HG03060 (cell line): ENCODE data around the gene PDGFRB.

Source experiments
- ATAC-seq: cut with Tn5 transposase; IDR thresholded peaks from one replicate; pipeline ENCODE4 v1.9.1; 2021; ENCODE audit warnings: low read depth, moderate number of reproducible peaks; ENCODE audit not compliant: unreplicated experiment

PDGFRB gene

DNA sequence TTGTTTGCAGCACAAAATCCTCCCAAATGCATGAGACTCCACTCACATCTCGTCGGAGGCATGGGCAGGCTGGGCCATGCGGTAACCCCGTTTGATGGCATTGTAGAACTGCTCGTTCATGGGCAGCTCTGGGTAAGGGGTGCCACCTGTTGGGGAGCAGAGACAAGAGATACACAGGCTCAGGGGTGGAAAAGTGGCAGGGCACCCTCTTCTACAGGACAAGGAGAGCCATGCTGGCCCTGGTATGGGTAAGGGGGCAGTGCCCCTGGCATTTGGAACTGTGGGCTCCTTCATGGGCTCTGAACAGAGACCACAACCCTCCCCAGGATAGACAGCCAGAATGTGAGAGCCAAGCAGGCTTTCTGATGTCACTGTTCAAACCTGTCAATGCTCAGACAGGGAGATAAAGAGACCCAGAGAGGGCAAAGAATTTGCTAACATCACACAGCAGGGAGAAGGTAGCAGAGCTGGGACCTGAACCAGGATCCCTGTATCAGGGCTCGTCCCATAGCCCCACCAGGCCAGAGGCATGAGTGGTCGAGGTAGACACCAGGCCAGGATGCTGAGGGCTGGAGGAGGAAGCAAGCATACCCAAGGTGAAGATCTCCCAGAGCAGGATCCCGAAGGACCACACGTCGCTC, 36.1 kb downstream of the PDGFRB start:
- no peak for ATAC-seq

GRCh38 chr5:150118561-150119229, 37.0 kb downstream of the PDGFRB start:
- ATAC-seq, result no peak

DNA sequence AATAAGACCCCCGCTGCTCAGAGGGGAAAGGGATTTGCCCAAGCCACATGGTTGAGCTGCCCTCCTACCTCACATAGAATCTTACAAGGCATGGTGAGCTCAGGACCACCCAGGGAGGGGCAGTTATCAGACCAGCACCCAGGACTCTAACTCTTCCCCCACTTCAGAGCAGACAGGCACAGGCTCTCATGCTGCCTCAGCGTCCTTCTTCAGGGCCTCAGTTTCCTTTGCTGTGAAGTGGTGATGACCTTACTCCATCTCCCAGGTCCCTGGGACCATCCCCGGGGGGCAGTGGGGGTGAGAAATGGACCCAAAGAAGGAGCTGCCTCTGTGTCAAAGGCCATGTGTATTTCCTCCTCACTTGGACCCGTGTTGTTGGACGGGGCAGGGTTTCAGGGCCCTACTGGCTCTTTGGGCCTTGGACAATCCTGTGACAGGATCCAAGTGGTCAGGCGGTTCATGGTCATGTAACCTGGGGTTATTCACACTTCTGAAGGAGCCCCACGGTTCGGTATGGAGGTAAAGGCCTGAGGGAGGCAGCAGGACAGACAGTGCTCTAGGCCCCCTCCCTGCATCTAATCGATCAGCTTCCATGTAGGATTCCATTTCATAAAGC, 37.6 kb downstream of the PDGFRB start:
- ATAC-seq, result no peak

GRCh38 chr5:150116667-150117400, 38.8 kb downstream of the PDGFRB start:
- ATAC-seq, result no peak

- ATAC-seq, result no peak
Observed at GRCh38 chr5:150114773-150115408, 40.8 kb downstream of the PDGFRB start.

DNA sequence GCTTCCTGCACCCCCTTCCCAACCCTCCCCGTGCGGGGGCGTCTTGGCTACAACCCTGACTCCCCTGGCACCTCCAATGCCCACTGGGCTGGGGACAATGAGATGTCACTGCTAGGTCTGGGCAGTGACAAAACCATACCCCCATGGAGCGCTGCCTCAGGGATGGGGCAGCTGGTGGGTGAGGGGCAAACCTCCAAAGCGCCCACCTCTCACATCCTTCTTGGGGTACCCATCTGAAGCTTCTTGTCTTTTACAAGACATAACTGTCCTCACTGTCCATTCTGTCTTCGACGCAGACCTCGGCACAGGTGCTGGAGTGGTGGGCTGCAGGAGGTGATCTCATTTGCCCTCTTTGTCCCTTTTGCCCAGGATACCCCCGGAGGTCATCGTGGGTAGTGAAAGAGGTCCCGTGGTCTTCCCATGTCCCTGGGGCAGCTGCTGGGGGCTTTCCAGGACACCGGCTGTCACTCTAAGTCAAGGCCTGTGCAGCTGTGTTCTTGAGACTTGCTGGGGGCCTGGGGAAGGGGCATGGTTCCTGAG, 41.5 kb downstream of the PDGFRB start:
- ATAC-seq, result no peak

DNA sequence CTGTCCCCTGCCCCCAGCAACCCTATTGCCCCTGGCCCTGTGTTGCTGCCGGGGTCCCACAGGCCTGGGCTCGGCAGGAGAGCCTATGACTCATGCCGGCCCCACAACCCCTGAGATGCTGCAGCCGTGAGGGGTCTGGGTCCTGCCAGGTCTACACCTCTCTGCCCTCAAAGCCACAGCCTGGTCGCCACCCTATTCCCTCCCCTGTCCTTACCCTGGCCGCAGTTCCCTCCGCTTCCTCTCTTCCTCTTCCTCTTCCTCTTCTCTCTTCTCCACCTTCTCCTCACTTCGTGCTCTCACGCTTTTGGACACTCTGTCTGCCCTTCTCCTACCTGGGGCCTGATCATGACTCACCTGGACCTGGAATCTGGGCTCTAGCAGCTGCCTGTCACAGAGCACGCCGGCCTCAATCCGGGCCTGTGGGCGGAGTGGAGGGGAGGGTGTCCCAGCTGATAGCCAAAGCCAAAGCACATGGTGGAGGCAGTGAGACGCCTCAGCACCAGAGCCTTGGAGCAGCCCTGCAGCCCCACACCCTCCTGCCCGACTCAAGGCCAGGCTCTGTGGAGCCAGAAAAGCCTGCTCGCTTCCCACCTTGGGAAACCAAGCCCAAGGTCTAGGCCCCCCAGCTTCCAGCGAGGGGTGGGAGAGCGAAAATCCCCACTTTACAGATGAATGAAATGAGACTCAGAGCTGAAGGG, 42.4 kb downstream of the PDGFRB start:
- ATAC-seq, result no peak

DNA sequence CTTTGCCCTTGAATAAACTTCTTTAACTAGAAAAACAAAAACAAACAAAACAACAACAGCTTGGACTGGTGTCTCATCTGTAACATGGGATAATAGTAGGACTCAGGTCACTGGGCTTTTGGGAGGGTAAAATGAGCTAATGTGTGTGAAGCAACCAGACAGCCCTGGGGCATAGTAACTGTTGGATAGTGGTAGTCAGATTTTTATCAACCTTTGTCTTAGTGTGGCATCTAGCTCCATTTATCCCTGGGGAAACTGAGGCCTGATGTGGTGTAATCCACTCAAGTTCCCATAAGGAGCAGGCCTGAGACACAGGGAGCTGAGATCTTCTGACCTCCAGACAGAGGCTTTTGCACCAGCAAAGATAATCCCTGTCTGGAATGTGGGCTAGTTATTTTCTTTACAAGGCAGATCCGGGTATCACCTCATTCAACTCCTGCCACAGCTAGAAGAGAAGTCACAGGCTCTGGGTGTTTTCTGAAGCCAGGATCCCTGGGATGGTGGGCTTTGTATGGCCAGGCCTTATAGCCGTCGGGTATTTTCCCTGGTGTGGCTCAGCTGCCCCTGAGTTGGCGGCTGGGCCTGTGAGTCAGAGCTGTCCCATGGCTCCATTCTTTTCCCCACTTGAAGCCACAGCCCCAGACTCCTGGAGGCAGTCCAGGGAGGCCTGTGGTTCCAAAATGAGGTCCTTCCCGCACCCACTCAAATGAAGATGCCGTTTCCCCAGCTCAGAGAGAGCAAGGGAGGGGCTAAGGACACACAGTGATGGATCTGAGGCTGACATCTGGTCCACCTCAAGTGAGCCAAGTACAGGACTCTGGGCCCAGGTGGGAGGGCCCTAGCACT, 43.2 kb downstream of the PDGFRB start:
- ATAC-seq, result no peak

DNA sequence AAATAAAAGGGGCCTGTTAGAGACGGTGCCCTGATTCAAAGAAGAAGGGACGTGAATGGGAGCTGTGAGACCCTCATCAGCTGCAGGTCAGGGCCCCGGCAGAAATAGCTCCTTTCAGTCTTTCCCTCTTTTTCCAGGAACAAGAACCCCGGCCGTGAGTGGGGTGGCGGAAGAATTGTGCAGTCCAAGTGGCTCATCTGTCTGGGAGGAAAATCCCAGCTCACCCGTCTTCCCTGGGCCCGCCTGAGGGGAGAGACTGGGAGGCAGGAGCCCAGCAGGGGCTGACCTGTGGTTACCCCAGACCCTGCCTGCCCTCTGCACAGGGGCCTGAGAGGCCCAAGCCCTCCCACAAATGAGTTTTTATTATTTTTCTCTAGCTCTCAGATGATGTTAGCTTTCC, 44.5 kb downstream of the PDGFRB start:
- ATAC-seq, result no peak

- no peak for ATAC-seq
Observed at GRCh38 chr5:150109921-150110320, 45.7 kb downstream of the PDGFRB start.

DNA sequence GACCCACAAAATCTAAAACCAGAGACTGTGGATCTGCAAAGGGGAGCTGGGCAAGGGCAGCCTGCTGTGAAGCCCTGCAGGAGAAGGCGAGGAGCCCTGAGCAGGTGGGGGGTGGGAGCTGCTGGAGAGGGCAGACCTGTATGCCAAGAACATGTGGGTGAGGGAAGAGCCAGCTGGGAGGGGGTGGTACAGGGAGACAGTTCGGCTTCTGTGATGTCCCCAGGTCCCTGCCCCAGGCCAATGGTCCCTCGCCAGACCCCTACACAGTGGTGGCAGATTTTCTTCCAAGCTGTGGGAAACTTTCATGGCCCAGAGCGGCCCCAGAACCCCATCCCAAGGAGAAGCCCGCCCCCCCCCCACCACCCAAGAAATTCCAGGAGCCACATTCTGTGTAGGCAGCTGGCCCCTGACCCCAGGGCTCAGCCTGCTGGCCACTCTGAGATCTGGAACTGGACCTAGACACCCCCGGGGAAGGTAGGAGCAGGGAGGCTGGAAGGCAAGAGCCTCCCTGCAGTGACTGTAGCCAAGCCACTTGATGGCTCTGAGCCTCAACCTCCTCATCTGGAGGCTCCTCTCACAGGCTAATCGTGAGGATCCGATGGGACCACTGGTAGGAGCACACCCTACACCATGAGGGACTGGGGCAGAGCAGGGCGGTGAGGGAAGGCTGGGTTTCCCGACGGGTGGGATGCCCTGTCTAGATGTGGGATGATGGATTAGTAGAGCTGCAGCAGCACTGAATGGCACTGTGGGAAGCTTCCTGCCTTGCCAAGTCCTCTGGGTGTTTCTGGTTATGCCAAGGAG, 46.7 kb downstream of the PDGFRB start:
- ATAC-seq, result no peak

GRCh38 chr5:150107909-150108447, 47.7 kb downstream of the PDGFRB start:
- no peak for ATAC-seq

GRCh38 chr5:150106674-150107426, 48.8 kb downstream of the PDGFRB start:
- no peak for ATAC-seq

- no peak for ATAC-seq
Observed at GRCh38 chr5:150105928-150106615, 49.6 kb downstream of the PDGFRB start.

GRCh38 chr5:150104550-150104870, 51.1 kb downstream of the PDGFRB start:
- no peak for ATAC-seq

DNA sequence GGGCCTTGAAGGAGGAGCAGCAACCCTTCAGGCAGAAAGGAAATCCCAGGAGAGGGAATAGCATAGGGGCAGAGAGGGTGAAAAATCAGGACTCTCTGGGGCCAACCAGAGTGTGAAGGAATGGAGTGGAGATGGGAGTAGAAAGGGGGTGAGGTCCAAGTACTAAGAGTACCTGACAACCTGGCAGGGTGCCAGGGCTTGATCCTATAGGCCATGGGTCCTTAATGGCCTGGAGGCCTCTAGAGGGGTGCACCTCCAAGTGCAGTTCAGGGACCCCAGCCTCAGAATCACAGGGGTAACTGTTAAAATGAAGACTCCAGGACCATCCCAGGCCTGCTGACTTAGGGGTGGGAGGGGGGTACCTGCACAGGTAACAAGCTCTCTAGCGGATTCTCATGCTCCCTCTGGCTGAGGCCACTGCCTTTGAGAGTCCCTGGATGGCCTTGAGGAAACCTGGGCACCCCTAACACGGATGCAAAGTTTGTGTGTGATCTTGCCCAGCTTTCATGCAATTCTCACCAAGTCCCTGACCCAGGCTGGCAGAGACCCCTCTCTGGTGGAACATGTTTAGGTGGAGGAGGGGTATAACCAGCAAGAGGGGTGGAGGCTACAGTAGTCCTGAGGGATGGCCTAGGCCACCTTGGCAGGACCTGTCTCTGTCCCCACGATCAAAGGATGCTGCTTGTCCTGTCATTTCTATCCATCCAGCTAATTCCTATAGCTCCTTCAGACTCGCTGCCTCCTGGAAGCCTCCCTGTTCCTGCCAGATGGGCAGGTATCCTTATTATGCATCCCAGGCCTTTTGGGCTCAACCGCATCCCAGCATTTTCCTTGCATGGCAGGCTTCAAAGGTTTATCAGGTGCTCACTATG, 51.7 kb downstream of the PDGFRB start:
- no peak for ATAC-seq
